Measurements from ENCODE around the gene YES1.

YES1 gene

GRCh38 chr18:706405-706804, 105.6 kb downstream of the YES1 start:
- Histone ChIP-seq H3K9ac (ENCODE audit: low read length) (no peak overlapping the region), H2BK12ac (ENCODE audit: low read length in 2 of 2) (no peak overlapping the region), H2AFZ (ENCODE audit: low read depth, low read length) (no peak overlapping the region), H3K36me3 (ENCODE audit: control insufficient read depth in 1 of 2, insufficient read depth in 2 of 2, low read depth in 1 of 2, low read length in 2 of 2) (peaks cover 11 to 30% of the 10 kb centered on the region in 2 experiments), H3K79me1 (replicated peaks; ENCODE audit: low read length, poor library complexity, severe bottlenecking) (peaks cover 16% of the 10 kb centered on the region), H3K4me2 (ENCODE audit: low read length, poor library complexity, severe bottlenecking) (no peak overlapping the region), H2BK120ac (ENCODE audit: low read depth, low read length) (no peak overlapping the region), H4K91ac (ENCODE audit: low read length) (no peak overlapping the region), H3K4me1 (ENCODE audit: control insufficient read depth, insufficient read depth, low read depth, low read length) (peaks cover 14% of the 10 kb centered on the region), H3K18ac (ENCODE audit: low read depth in 1 of 2, low read length in 2 of 2) (no peak overlapping the region), H4K8ac (ENCODE audit: low read length) (no peak overlapping the region), H3K4me3 (ENCODE audit: insufficient read depth in 1 of 2, low read depth in 1 of 2, low read length in 2 of 2) (no peak overlapping the region), H2AK5ac (ENCODE audit: low read length, severe bottlenecking) (peak overlapping the region; percentile 1), H2BK5ac (ENCODE audit: low read depth, low read length, poor library complexity, severe bottlenecking) (no peak overlapping the region), H3K4ac (ENCODE audit: low read depth in 1 of 2, low read length in 2 of 2) (no peak overlapping the region), H3K27me3 (ENCODE audit: control insufficient read depth in 1 of 2, insufficient read depth in 1 of 2, low read length in 2 of 2) (no peaks in the 10 kb centered on the region), H3K14ac (ENCODE audit: low read length in 2 of 2) (no peak overlapping the region), H3K23ac (ENCODE audit: low read length in 2 of 2) (no peak overlapping the region), H3K27ac (ENCODE audit: low read length, poor library complexity, severe bottlenecking) (no peak overlapping the region), H2BK15ac (ENCODE audit: low read depth, poor library complexity, severe bottlenecking) (no peak overlapping the region), H3K9me3 (ENCODE audit: control insufficient read depth, low read length) (no peaks in the 10 kb centered on the region)
- no peak for DNase-seq
- 94% methylated on average over 7 of the region's 8 CpGs for WGBS

GRCh38 chr18:703213-703967, 108.7 kb downstream of the YES1 start:
- Histone ChIP-seq H4K91ac (ENCODE audit: low read length) (no peak overlapping the region), H3K23ac (ENCODE audit: low read length in 2 of 2) (peak overlapping the region in 1 of 2 experiments; percentile 50), H2BK12ac (ENCODE audit: low read length in 2 of 2) (peak overlapping the region; percentile 44 to 75), H3K4me1 (ENCODE audit: control insufficient read depth, insufficient read depth, low read depth, low read length) (peaks cover 18% of the 10 kb centered on the region), H3K18ac (ENCODE audit: low read depth in 1 of 2, low read length in 2 of 2) (peak overlapping the region in 1 of 2 experiments; percentile 89), H3K4ac (ENCODE audit: low read depth in 1 of 2, low read length in 2 of 2) (peak overlapping the region; percentile 40 to 69), H3K9ac (ENCODE audit: low read length) (peak overlapping the region; percentile 82), H3K4me2 (ENCODE audit: low read length, poor library complexity, severe bottlenecking) (peak overlapping the region; percentile 62), H3K27me3 (ENCODE audit: control insufficient read depth in 1 of 2, insufficient read depth in 1 of 2, low read length in 2 of 2) (no peaks in the 10 kb centered on the region), H3K4me3 (ENCODE audit: insufficient read depth in 1 of 2, low read depth in 1 of 2, low read length in 2 of 2) (peak overlapping the region in 1 of 2 experiments; percentile 51), H2BK15ac (ENCODE audit: low read depth, poor library complexity, severe bottlenecking) (peak overlapping the region; percentile 1), H2BK5ac (ENCODE audit: low read depth, low read length, poor library complexity, severe bottlenecking) (peak overlapping the region; percentile 96), H3K14ac (ENCODE audit: low read length in 2 of 2) (no peak overlapping the region), H3K79me1 (replicated peaks; ENCODE audit: low read length, poor library complexity, severe bottlenecking) (peaks cover 12% of the 10 kb centered on the region), H2AK5ac (ENCODE audit: low read length, severe bottlenecking) (peak overlapping the region; percentile 57), H4K8ac (ENCODE audit: low read length) (peak overlapping the region; percentile 12), H3K36me3 (ENCODE audit: control insufficient read depth in 1 of 2, insufficient read depth in 2 of 2, low read depth in 1 of 2, low read length in 2 of 2) (peaks cover 12 to 31% of the 10 kb centered on the region in 2 experiments), H2BK120ac (ENCODE audit: low read depth, low read length) (no peak overlapping the region), H3K27ac (ENCODE audit: low read length, poor library complexity, severe bottlenecking) (peak overlapping the region; percentile 98), H3K9me3 (ENCODE audit: control insufficient read depth, low read length) (no peaks in the 10 kb centered on the region), H2AFZ (ENCODE audit: low read depth, low read length) (no peak overlapping the region)
- DNase-seq: peak; percentile 95
- WGBS: 6% methylated on average over 8 of the region's 8 CpGs

DNA sequence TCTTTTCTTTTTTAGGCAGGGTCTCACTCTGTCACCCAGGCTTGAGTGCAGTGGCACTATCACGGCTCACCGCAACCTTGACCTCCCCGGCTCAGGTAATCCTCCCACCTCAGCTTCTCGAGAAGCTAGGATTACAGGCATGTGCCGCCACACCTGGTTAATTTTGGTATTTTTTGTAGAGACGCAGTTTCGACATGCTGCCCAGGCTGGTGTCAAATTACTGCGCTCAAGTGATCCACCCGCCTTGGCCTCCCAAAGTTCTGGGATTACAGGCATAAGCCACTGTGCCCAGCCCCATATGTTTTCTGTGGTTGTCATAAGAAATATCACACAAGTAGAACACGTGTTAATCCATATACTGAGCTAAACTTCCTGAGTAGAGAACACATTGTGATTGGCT, 114.2 kb downstream of the YES1 start:
- H3K14ac ChIP-seq (ENCODE audit: low read length in 2 of 2): no peak overlapping the region
- H3K27me3 ChIP-seq (ENCODE audit: control insufficient read depth in 1 of 2, insufficient read depth in 1 of 2, low read length in 2 of 2): no peaks in the 10 kb centered on the region
- H2BK5ac ChIP-seq (ENCODE audit: low read depth, low read length, poor library complexity, severe bottlenecking): no peak overlapping the region
- H2AK5ac ChIP-seq (ENCODE audit: low read length, severe bottlenecking): no peak overlapping the region
- no peak overlapping the region for H3K4me2 ChIP-seq (ENCODE audit: low read length, poor library complexity, severe bottlenecking)
- no peak overlapping the region for H3K9ac ChIP-seq (ENCODE audit: low read length)
- peaks cover 24% of the 10 kb centered on the region for H3K4me1 ChIP-seq (ENCODE audit: control insufficient read depth, insufficient read depth, low read depth, low read length)
- no peak overlapping the region for H2BK12ac ChIP-seq (ENCODE audit: low read length in 2 of 2)
- H3K79me1 ChIP-seq (replicated peaks; ENCODE audit: low read length, poor library complexity, severe bottlenecking): peaks cover 20% of the 10 kb centered on the region
- no peak overlapping the region for H2AFZ ChIP-seq (ENCODE audit: low read depth, low read length)
- no peak overlapping the region for H3K4ac ChIP-seq (ENCODE audit: low read depth in 1 of 2, low read length in 2 of 2)
- H2BK120ac ChIP-seq (ENCODE audit: low read depth, low read length): no peak overlapping the region
- over 99% methylated on average over 9 of the region's 10 CpGs for WGBS
- no peak overlapping the region for H3K4me3 ChIP-seq (ENCODE audit: insufficient read depth in 1 of 2, low read depth in 1 of 2, low read length in 2 of 2)
- no peak for DNase-seq
- no peak overlapping the region for H4K8ac ChIP-seq (ENCODE audit: low read length)
- H4K91ac ChIP-seq (ENCODE audit: low read length): no peak overlapping the region
- H3K27ac ChIP-seq (ENCODE audit: low read length, poor library complexity, severe bottlenecking): no peak overlapping the region
- peaks cover 15 to 49% of the 10 kb centered on the region in 2 experiments for H3K36me3 ChIP-seq (ENCODE audit: control insufficient read depth in 1 of 2, insufficient read depth in 2 of 2, low read depth in 1 of 2, low read length in 2 of 2)
- no peaks in the 10 kb centered on the region for H3K9me3 ChIP-seq (ENCODE audit: control insufficient read depth, low read length)
- H3K23ac ChIP-seq (ENCODE audit: low read length in 2 of 2): no peak overlapping the region
- no peak overlapping the region for H3K18ac ChIP-seq (ENCODE audit: low read depth in 1 of 2, low read length in 2 of 2)
- no peak overlapping the region for H2BK15ac ChIP-seq (ENCODE audit: low read depth, poor library complexity, severe bottlenecking)

- no peak overlapping the region for H3K23ac ChIP-seq (ENCODE audit: low read length in 2 of 2)
- H2BK12ac ChIP-seq (ENCODE audit: low read length in 2 of 2): no peak overlapping the region
- H3K4me1 ChIP-seq (ENCODE audit: control insufficient read depth, insufficient read depth, low read depth, low read length): peaks cover 23% of the 10 kb centered on the region
- no peak overlapping the region for H3K4me3 ChIP-seq (ENCODE audit: insufficient read depth in 1 of 2, low read depth in 1 of 2, low read length in 2 of 2)
- no peak overlapping the region for H2BK15ac ChIP-seq (ENCODE audit: low read depth, poor library complexity, severe bottlenecking)
- no peak overlapping the region for H2BK5ac ChIP-seq (ENCODE audit: low read depth, low read length, poor library complexity, severe bottlenecking)
- peaks cover 20% of the 10 kb centered on the region for H3K79me1 ChIP-seq (replicated peaks; ENCODE audit: low read length, poor library complexity, severe bottlenecking)
- no peak overlapping the region for H3K4ac ChIP-seq (ENCODE audit: low read depth in 1 of 2, low read length in 2 of 2)
- H4K8ac ChIP-seq (ENCODE audit: low read length): no peak overlapping the region
- no peaks in the 10 kb centered on the region for H3K9me3 ChIP-seq (ENCODE audit: control insufficient read depth, low read length)
- peaks cover 18 to 57% of the 10 kb centered on the region in 2 experiments for H3K36me3 ChIP-seq (ENCODE audit: control insufficient read depth in 1 of 2, insufficient read depth in 2 of 2, low read depth in 1 of 2, low read length in 2 of 2)
- 98% methylated on average over 4 of the region's 4 CpGs for WGBS
- H3K27me3 ChIP-seq (ENCODE audit: control insufficient read depth in 1 of 2, insufficient read depth in 1 of 2, low read length in 2 of 2): no peaks in the 10 kb centered on the region
- H2BK120ac ChIP-seq (ENCODE audit: low read depth, low read length): no peak overlapping the region
- no peak overlapping the region for H3K9ac ChIP-seq (ENCODE audit: low read length)
- no peak overlapping the region for H3K14ac ChIP-seq (ENCODE audit: low read length in 2 of 2)
- H3K27ac ChIP-seq (ENCODE audit: low read length, poor library complexity, severe bottlenecking): no peak overlapping the region
- no peak for DNase-seq
- H3K4me2 ChIP-seq (ENCODE audit: low read length, poor library complexity, severe bottlenecking): no peak overlapping the region
- no peak overlapping the region for H4K91ac ChIP-seq (ENCODE audit: low read length)
- H2AK5ac ChIP-seq (ENCODE audit: low read length, severe bottlenecking): no peak overlapping the region
- H2AFZ ChIP-seq (ENCODE audit: low read depth, low read length): no peak overlapping the region
- no peak overlapping the region for H3K18ac ChIP-seq (ENCODE audit: low read depth in 1 of 2, low read length in 2 of 2)
Observed at GRCh38 chr18:697012-697411, 115.0 kb downstream of the YES1 start.
